Colonic mucosa (tissue), 4 donors: ENCODE measurements around the gene CCDC201. TPM values are rescaled to one million over a fixed set of nuclear protein-coding genes. Genes with fewer than 3 reads are reported as not detected.
"Not testable (repeated sequence)": the region's sequence is repeated elsewhere in the genome, so short reads cannot be mapped to it uniquely, and the experiment has no call there.

Experiments used
- DNase-seq: peaks from one replicate; pipeline ENCODE4 v3.0.0-alpha.2; 2020
- H3K27ac ChIP-seq: fragments of 200-600 bp; one replicate; pipeline ENCODE4 v1.8.0; 2021
- H3K27me3 ChIP-seq: fragments of 200-600 bp; one replicate; pipeline ENCODE4 v1.8.0; 2021
- H3K36me3 ChIP-seq: fragments of 200-600 bp; one replicate; pipeline ENCODE4 v1.8.0; 2021
- H3K4me1 ChIP-seq: fragments of 200-600 bp; one replicate; pipeline ENCODE4 v1.8.0; 2021; ENCODE audit warnings: mild to moderate bottlenecking
- H3K4me3 ChIP-seq: fragments of 200-600 bp; one replicate; pipeline ENCODE4 v1.8.0; 2021
- H3K9ac ChIP-seq, 2 donors: one replicate each; pipeline ENCODE4 v1.7.0; 2013; ENCODE audit warnings: control low read depth in 2 of 2, low read depth in 2 of 2, low read length in 2 of 2
- H3K9me3 ChIP-seq: fragments of 200-600 bp; one replicate; pipeline ENCODE4 v1.8.0; 2021
- CTCF ChIP-seq: fragments of 200-600 bp; IDR thresholded peaks from one replicate; pipeline ENCODE4 v1.8.0; 2022; ENCODE audit warnings: antibody characterized with exemption, mild to moderate bottlenecking
- intact Hi-C: fragments of 100-400 bp; cut with DNase I; formaldehyde crosslinking; loops from one replicate; pipeline ENCODE4 v1.14.1; 2022
- total RNA-seq, 2 donors: library from RNA; stranded (reverse); fragmentation: NEBNext Ultra II Directional in 1 of 2; extraction: Animal tissue kit (Norgen Biotek cat#: 25700) in 1 of 2; gene quantifications; one replicate each; pipeline ENCODE4 v1.2.1, GENCODE V29; 2021
- donor health status: healthy.
- donor health status: DM: no; HTN: no; CAD: no.
- donor health status: DM: no; HTN: no; CAD: no.

CCDC201 gene
- total RNA-seq, 2 donors from 2014 or later: not detected

GRCh38 chr7:45872116-45873034 is 507 bp downstream of the CCDC201 start:
- Histone ChIP-seq H3K9ac (no peak overlapping the region), H3K36me3 (no peaks in the 10 kb centered on the region), H3K9me3 (no peaks in the 10 kb centered on the region), H3K27me3 (no peaks in the 10 kb centered on the region), H3K27ac (no peak overlapping the region), H3K4me1 (no peaks in the 10 kb centered on the region), H3K4me3 (no peak overlapping the region)
- no peak for DNase-seq
- TF ChIP-seq CTCF: peak; percentile 33
- intact Hi-C loops: no loop called here

- intact Hi-C loops: no loop called here
- H3K4me1 ChIP-seq: no peaks in the 10 kb centered on the region
These were observed 3.5 kb downstream of the CCDC201 start for GRCh38 chr7:45869426-45869825.

GRCh38 chr7:45867471-45867870 is 5.4 kb downstream of the CCDC201 start:
- no peak for TF ChIP-seq CTCF
- Histone ChIP-seq H3K4me3 (no peak overlapping the region), H3K9me3 (no peaks in the 10 kb centered on the region), H3K4me1 (no peaks in the 10 kb centered on the region), H3K36me3 (no peaks in the 10 kb centered on the region), H3K9ac (no peak overlapping the region), H3K27ac (no peak overlapping the region), H3K27me3 (no peaks in the 10 kb centered on the region)
- intact Hi-C loops: no loop called here
- no peak for DNase-seq

More at GRCh38 chr7:45869426-45869825, 3.5 kb downstream of the CCDC201 start:
- DNase-seq: no peak
- H3K27me3 ChIP-seq: no peaks in the 10 kb centered on the region
- H3K9me3 ChIP-seq: no peaks in the 10 kb centered on the region
- no peaks in the 10 kb centered on the region for H3K36me3 ChIP-seq
- no peak overlapping the region for H3K27ac ChIP-seq
- no peak overlapping the region for H3K4me3 ChIP-seq
- TF ChIP-seq CTCF: no peak
- H3K9ac ChIP-seq: no peak overlapping the region

- no peaks in the 10 kb centered on the region for H3K36me3 ChIP-seq
- TF ChIP-seq CTCF: no peak
- intact Hi-C loops: no loop called here
These were observed 7.1 kb downstream of the CCDC201 start for GRCh38 chr7:45865594-45866410.

GRCh38 chr7:45863715-45864114 is 9.2 kb downstream of the CCDC201 start:
- no peaks in the 10 kb centered on the region for H3K27me3 ChIP-seq
- no peaks in the 10 kb centered on the region for H3K36me3 ChIP-seq
- no peak overlapping the region for H3K4me3 ChIP-seq
- intact Hi-C loops: no loop called here
- no peaks in the 10 kb centered on the region for H3K9me3 ChIP-seq
- no peak overlapping the region for H3K27ac ChIP-seq
- no peaks in the 10 kb centered on the region for H3K4me1 ChIP-seq
- no peak for TF ChIP-seq CTCF
- DNase-seq: no peak
- H3K9ac ChIP-seq: no peak overlapping the region

More at GRCh38 chr7:45865594-45866410, 7.1 kb downstream of the CCDC201 start:
- no peak overlapping the region for H3K9ac ChIP-seq
- no peak overlapping the region for H3K4me3 ChIP-seq
- no peaks in the 10 kb centered on the region for H3K4me1 ChIP-seq
- H3K9me3 ChIP-seq: no peaks in the 10 kb centered on the region
- H3K27me3 ChIP-seq: no peaks in the 10 kb centered on the region
- H3K27ac ChIP-seq: no peak overlapping the region
- no peak for DNase-seq

- not testable (repeated sequence) for H3K9me3 ChIP-seq, H3K36me3 ChIP-seq, H3K4me3 ChIP-seq, DNase-seq, H3K9ac ChIP-seq, H3K27ac ChIP-seq, H3K27me3 ChIP-seq, H3K4me1 ChIP-seq
- intact Hi-C loops: loop anchor here (5.0 to 10.0 kb wide), 2 partner anchors 195 to 702 kb away; partner anchors contain the start of gene RAMP3
These were observed 16.0 kb downstream of the CCDC201 start for GRCh38 chr7:45856888-45857287.

- H3K27ac ChIP-seq, H3K36me3 ChIP-seq, H3K4me1 ChIP-seq, H3K9ac ChIP-seq, H3K27me3 ChIP-seq, H3K9me3 ChIP-seq, H3K4me3 ChIP-seq, DNase-seq: not testable (repeated sequence)
- intact Hi-C loops: loop anchor here (5.0 to 10.0 kb wide), 2 partner anchors 193 to 701 kb away; partner anchors contain the start of gene RAMP3
These were observed 17.2 kb downstream of the CCDC201 start for GRCh38 chr7:45855680-45856079.

- H3K9me3 ChIP-seq, H3K4me3 ChIP-seq, H3K9ac ChIP-seq, DNase-seq, H3K4me1 ChIP-seq, H3K27ac ChIP-seq, H3K27me3 ChIP-seq, H3K36me3 ChIP-seq: not testable (repeated sequence)
- intact Hi-C loops: loop anchor here (10.0 kb wide), 1 partner anchor 699 kb away; the partner anchor contains the start of gene RAMP3
These were observed 19.4 kb downstream of the CCDC201 start for GRCh38 chr7:45853491-45853890.
